OCI-LY7 (cell line): Measurements from ENCODE around the gene RBM28. TPM values are rescaled to one million over a fixed set of nuclear protein-coding genes. Genes with fewer than 3 reads are reported as not detected.

Experiments used
- BruUV-seq: library from RNA; stranded (reverse); fragments of 400-500 nt; replicated peaks from 2 replicates; lab custom pipeline; 2021; lab: Mats Ljungman, UMichigan
- CTCF ChIA-PET: fragments of 300-600 bp; sonication (Branson Sonifier 250); formaldehyde crosslinking; loops from one replicate; lab custom pipeline; 2022; ENCODE audit warnings: antibody characterized with exemption; ENCODE audit not compliant: unreplicated experiment; lab: Charles Lee
- POLR2A ChIA-PET: fragments of 300-600 bp; sonication (Branson Sonifier 250); formaldehyde crosslinking; loops from one replicate; lab custom pipeline; 2022; ENCODE audit warnings: antibody characterized with exemption; lab: Charles Lee
- DNase-seq: peaks from one replicate; pipeline ENCODE4 v3.0.0-alpha.2; 2015; ENCODE audit warnings: low spot score
- H2AFZ ChIP-seq: fragments of 200-600 bp; sonication (generic), shearing (Covaris generic); 2 replicates; pipeline ENCODE4 v1.6.1; 2014; ENCODE audit warnings: mild to moderate bottlenecking, antibody characterized with exemption, low read length, moderate library complexity
- H3K27ac ChIP-seq: fragments of 200-600 bp; sonication (generic); 2 replicates; pipeline ENCODE4 v1.5.1; 2014; ENCODE audit warnings: mixed run types, low read depth, mild to moderate bottlenecking, moderate library complexity, low read length, inconsistent platforms; ENCODE audit not compliant: poor library complexity, severe bottlenecking
- H3K36me3 ChIP-seq: fragments of 200-600 bp; sonication (generic); 2 replicates; pipeline ENCODE4 v1.6.1; 2014; ENCODE audit warnings: mild to moderate bottlenecking, antibody characterized with exemption, low read length, moderate library complexity, mixed read lengths; ENCODE audit not compliant: insufficient read depth
- H3K4me1 ChIP-seq: fragments of 200-600 bp; sonication (generic); 2 replicates; pipeline ENCODE4 v1.5.1; 2014; ENCODE audit warnings: mild to moderate bottlenecking, low read length; ENCODE audit not compliant: insufficient read depth, poor library complexity, severe bottlenecking
- H3K4me2 ChIP-seq: fragments of 200-600 bp; sonication (generic); 2 replicates; pipeline ENCODE4 v1.6.1; 2014; ENCODE audit warnings: mild to moderate bottlenecking, low read length
- H3K4me3 ChIP-seq: fragments of 200-600 bp; sonication (generic); 2 replicates; pipeline ENCODE4 v1.5.1; 2014; ENCODE audit warnings: mild to moderate bottlenecking, low read depth, low read length; ENCODE audit not compliant: poor library complexity, severe bottlenecking
- H3K79me2 ChIP-seq: fragments of 200-600 bp; sonication (generic); 2 replicates; pipeline ENCODE4 v1.6.1; 2016; ENCODE audit warnings: low read depth, mild to moderate bottlenecking, low read length, moderate library complexity, mixed read lengths; ENCODE audit not compliant: insufficient read depth
- H3K9me2 ChIP-seq: fragments of 200-600 bp; sonication (generic); 2 replicates; pipeline ENCODE4 v1.6.1; 2016; ENCODE audit warnings: mild to moderate bottlenecking, low read length, mixed read lengths; ENCODE audit not compliant: insufficient read depth
- H3K9me3 ChIP-seq: fragments of 200-600 bp; sonication (generic); 2 replicates; pipeline ENCODE4 v1.6.1; 2014; ENCODE audit warnings: mild to moderate bottlenecking, mixed run types, low read length, mixed read lengths
- H4K20me1 ChIP-seq: fragments of 200-600 bp; sonication (generic); 2 replicates; pipeline ENCODE4 v1.6.1; 2014; ENCODE audit warnings: mild to moderate bottlenecking, antibody characterized with exemption, low read length, moderate library complexity, mixed read lengths; ENCODE audit not compliant: insufficient read depth
- CTCF ChIP-seq: fragments of 200-600 bp; sonication (generic); conservative IDR thresholded peaks from 2 replicates; pipeline ENCODE4 v1.5.1; 2014; ENCODE audit warnings: mild to moderate bottlenecking, antibody characterized with exemption, low read length, moderate library complexity, mixed read lengths
- EZH2phosphoT487 ChIP-seq: fragments of 200-600 bp; sonication (generic); IDR thresholded peaks from 2 replicates; pipeline ENCODE4 v1.6.1; 2018; ENCODE audit warnings: low read depth, borderline replicate concordance, mild to moderate bottlenecking, mixed run types, antibody characterized with exemption, low read length, moderate library complexity, mixed read lengths
- intact Hi-C: fragments of 100-400 bp; cut with micrococcal nuclease; formaldehyde crosslinking; loops from one replicate; pipeline ENCODE4 v1.10.0; 2022; ENCODE audit not compliant: unreplicated experiment
- total RNA-seq, 2 experiments: library from RNA; depleted of rRNA in 1 of 2; stranded (reverse); fragments of >200 nt in 1 of 2; shearing (Covaris generic) in 1 of 2; gene quantifications; 2 replicates each; pipeline ENCODE4 v1.2.3, GENCODE V29; 2014 to 2022

RBM28 gene
- total RNA-seq, 2 experiments from 2014 or later = 35.6 to 70.0 TPM

DNA sequence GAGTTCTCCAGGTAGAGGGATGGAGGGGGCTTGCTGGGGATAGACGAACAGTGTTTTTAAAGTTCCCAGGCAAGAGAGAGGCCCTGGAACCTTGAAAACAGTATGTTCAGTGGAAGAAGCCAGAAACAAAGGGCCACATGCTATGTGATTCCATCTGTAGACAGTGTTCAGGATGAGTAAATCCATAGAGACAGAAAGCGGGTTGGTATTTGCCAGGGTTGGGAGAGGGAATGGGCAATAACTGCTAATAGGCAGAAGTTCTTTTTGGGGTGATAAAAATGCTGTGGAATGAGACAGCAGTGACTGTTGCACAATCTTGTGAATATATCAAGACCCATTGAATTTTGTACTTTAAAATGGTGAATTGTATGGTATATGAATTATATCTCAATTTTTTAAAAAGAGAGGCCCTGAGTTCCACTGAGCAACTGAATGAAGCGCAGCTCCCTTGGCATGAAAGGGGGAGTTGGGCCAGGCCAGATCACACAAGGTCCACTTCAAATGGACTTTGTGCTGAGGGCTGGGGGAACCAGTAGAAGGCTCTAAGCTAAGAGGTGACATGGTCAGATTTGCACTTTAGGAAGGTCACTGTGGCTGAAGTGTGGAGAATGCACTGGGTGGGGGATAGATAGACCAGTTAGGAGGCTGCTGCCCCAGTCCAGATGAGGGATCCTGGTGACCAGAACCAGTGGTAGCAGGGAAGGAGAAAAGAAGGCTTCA lies 68.7 kb downstream of the RBM28 start:
- intact Hi-C loops = no loop called here
- Histone ChIP-seq H3K27ac (no peak overlapping the region), H3K4me3 (no peak overlapping the region), H3K4me1 (no peaks in the 10 kb centered on the region), H3K9me2 (no peaks in the 10 kb centered on the region), H3K9me3 (no peaks in the 10 kb centered on the region), H3K36me3 (no peaks in the 10 kb centered on the region), H2AFZ (no peak overlapping the region), H4K20me1 (no peaks in the 10 kb centered on the region), H3K4me2 (no peak overlapping the region), H3K79me2 (no peaks in the 10 kb centered on the region)
- DNase-seq = no peak
- no TSS peak for BruUV-seq
- ChIA-PET CTCF (no interaction called here), POLR2A (no interaction called here)
- TF ChIP-seq CTCF (no peak), EZH2phosphoT487 (no peak)

- H3K9me2 ChIP-seq = no peaks in the 10 kb centered on the region
- H3K79me2 ChIP-seq = no peaks in the 10 kb centered on the region
- no peak overlapping the region for H3K4me3 ChIP-seq
- POLR2A ChIA-PET = no interaction called here
- H3K27ac ChIP-seq = no peak overlapping the region
- H3K36me3 ChIP-seq = no peaks in the 10 kb centered on the region
- no peak for TF ChIP-seq EZH2phosphoT487
- no peak for TF ChIP-seq CTCF
- H3K9me3 ChIP-seq = no peaks in the 10 kb centered on the region
- DNase-seq = no peak
- no peak overlapping the region for H2AFZ ChIP-seq
- H3K4me2 ChIP-seq = no peak overlapping the region
- H4K20me1 ChIP-seq = no peaks in the 10 kb centered on the region
- no peaks in the 10 kb centered on the region for H3K4me1 ChIP-seq
- CTCF ChIA-PET = no interaction called here
- BruUV-seq = no TSS peak
- intact Hi-C loops = no loop called here
Measured at GRCh38 chr7:128274246-128274883, 69.3 kb downstream of the RBM28 start.

- CTCF ChIA-PET = no interaction called here
- no peaks in the 10 kb centered on the region for H3K36me3 ChIP-seq
- DNase-seq = no peak
- TF ChIP-seq CTCF = no peak
- TF ChIP-seq EZH2phosphoT487 = no peak
- no peaks in the 10 kb centered on the region for H3K9me2 ChIP-seq
- H3K4me1 ChIP-seq = no peaks in the 10 kb centered on the region
- no peak overlapping the region for H3K27ac ChIP-seq
- no peak overlapping the region for H3K4me2 ChIP-seq
- no peaks in the 10 kb centered on the region for H3K9me3 ChIP-seq
- no peak overlapping the region for H2AFZ ChIP-seq
- intact Hi-C loops = no loop called here
- BruUV-seq = no TSS peak
- H3K79me2 ChIP-seq = no peaks in the 10 kb centered on the region
- H3K4me3 ChIP-seq = no peak overlapping the region
- POLR2A ChIA-PET = no interaction called here
- no peaks in the 10 kb centered on the region for H4K20me1 ChIP-seq
Measured at GRCh38 chr7:128271942-128272481, 71.7 kb downstream of the RBM28 start.
